NCI-H1694 treated with DMSO at 0.1 percent for 48 hours (cell line): ENCODE measurements around the gene ACTRT2.

Experiments
- DNase-seq: peaks from one replicate; lab custom pipeline; 2025; lab: John Stamatoyannopoulos, UW

The ACTRT2 gene

GRCh38 chr1:2983706-2984398 lies 37.4 kb upstream of the ACTRT2 start:
- no peak for DNase-seq

DNA sequence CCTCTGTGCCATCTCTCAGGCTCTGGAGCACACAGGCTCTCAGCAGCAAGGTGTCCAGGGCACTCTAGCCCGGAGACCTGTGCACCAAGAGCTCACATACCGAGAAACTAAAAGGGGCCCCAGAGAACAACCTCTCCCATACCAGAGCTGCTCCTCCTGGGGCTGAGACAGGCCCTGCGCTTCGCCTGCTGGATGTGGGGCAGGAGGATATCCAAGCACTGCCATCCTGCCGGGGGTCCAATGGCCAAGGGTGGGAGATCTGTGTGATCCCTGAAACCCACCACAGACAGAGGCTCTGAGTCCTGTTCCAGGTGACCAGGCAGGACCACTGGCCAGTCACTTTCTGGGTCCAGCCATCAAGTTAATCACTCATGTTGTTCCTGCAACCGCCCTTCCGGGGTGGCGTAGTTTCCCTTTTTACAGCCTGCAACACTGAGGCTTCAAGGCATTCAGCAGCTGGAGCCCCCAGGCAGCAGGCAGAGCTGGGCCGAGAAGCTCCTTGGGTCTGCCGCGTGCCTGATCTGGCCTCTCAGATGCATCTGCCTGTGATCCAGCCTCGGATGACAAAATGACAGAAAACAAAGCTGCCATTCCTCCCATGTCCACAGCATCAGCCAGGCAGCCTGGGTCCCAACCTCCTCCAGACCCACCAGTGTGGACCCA lies 36.7 kb upstream of the ACTRT2 start:
- DNase-seq: no peak

GRCh38 chr1:2985067-2985561 lies 36.2 kb upstream of the ACTRT2 start:
- no peak for DNase-seq

DNA sequence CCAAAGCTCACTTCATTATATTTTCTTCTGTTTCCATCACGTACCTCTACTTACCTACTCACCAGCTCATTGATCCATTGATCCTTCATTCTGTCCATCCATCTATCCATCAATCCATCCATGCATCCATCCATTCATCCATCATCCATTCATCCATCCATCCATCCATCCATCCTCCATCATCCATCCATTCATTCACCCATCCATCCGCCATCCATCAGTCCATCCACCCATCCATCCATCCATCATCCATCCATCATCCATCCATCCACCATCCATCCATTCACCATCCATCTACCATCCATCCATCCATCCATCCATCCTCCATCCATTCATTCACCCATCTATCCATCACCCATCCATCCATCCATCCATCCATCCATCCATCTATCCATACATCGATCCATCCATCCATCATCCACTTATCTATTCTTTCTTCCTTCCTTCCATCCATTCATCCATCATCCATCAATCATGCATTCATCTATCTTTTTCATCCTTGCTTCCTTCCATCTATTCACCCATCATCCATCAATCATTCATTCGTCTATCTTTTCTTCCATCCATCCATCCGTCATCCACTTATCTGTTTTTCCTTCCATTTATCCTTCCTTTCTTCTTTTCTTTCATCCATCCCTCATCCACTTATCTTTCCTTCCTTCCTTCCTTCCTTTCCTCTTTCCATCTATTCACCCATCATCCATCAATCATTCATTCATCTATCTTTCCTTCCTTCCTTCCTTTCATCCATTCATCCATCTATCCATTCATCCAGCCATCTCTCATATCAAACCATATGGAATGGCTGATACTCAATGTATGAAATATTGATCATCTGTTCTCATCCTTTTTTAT lies 35.3 kb upstream of the ACTRT2 start:
- DNase-seq: no peak

DNA sequence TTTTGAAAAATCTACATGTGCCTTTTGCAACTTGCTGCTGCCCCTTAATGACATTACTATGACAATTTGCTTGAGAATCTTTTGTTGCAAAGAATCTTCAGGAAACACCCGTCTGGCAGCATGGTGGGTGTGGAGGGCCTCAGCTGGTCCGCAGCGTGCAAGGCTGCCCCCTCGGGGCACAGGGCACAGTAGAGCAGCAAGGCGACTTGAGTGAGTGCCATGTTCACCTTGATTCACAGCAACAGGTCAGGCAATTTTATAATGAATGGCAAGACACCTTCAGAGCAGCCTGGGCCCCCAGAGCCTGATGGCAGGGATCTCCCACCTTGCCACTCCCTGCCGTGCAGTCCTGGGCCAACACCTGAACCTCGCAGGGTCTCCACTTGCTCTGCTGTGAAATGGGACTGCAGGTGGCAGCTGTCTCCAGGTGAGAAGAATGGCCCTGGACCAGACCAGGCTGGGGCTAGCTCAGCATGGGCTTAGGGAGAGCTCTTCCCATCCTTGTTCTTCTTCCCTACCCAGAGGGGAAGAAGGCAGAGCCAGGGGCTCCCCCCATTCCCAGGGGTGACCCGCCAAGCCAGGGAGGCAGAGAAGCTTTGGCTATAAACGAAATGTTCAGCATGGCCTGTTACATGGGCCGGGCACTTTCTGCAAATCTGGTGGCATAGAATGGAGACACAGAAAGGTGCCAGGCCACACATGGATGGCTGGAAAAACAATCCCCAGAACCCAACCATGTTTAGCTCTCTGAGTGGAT lies 34.5 kb upstream of the ACTRT2 start:
- DNase-seq: no peak

- no peak for DNase-seq
Measured at GRCh38 chr1:2987773-2988172, 33.5 kb upstream of the ACTRT2 start.

GRCh38 chr1:2988256-2988655 lies 33.0 kb upstream of the ACTRT2 start:
- no peak for DNase-seq

DNA sequence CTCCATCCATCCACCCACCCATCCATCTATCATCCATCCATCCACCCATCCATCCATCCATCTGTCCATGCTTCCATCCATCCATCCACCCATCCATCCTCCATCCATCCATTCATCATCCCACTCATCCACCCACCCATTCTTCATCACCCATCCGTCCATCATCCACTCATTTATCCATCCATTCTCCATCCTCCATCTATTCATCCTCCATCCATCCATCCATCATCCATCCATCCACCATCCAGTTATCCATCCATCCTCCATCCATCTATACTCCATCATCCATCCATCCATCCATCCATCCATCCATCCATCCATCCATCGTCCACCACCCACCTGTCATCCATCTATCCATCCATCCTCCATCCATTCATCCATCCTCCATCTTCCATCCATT lies 32.1 kb upstream of the ACTRT2 start:
- no peak for DNase-seq

DNA sequence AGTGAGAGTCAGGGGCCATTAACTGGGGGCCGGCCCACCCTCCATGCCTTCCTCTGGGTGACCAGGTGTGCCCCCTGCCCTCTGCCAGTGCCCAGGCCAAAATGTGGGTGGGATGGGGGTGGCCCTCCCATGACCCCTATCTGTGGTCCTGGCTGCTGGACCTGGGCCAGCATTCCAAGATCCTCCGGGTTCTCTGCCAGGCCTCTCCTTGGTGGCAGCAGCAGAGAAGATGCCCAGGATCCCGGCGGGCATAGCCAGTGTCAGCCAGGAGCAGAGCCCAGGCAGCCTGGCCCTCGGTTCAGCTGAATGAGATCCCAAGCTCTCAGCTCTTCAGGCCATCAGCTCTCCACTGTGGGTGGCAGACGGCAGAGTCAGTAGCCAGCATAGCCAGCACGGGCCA lies 31.3 kb upstream of the ACTRT2 start:
- DNase-seq: no peak

DNA sequence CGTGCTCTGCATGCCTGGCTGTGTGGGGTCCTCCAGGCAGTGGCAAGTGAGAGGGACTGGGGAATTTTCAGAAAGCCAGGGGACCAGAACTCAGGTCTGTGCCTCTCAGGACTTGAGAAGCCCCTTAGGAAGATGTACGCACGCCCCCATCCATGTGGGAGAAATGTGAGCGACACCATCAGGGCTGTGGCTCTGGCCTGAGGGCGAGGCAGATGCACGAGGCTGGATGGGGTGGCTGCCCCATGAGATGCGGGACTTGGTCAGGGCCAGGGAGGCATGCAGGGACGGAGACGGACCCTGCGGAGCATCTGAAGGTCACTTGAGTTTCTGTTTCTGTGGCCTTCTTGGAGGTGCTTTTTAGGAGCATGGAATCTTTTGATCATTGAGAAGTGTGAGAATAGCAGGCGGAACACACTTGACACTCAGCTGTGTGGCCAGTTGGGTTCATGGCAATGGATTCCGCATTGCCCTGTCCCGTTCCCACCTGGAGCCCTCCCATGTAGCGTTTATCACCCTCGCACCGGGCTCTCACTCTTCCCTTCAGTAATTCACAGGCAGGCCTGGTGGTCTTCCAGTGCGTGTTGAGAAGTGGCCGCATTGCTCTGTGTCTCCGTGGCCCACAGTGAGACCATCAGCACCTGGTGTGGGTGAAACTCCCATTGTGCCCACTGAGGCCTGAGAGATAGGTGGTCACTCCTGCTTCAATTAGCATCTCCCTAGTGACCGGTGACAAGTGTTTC lies 30.7 kb upstream of the ACTRT2 start:
- no peak for DNase-seq

GRCh38 chr1:2991753-2992495 lies 29.3 kb upstream of the ACTRT2 start:
- DNase-seq: no peak

DNA sequence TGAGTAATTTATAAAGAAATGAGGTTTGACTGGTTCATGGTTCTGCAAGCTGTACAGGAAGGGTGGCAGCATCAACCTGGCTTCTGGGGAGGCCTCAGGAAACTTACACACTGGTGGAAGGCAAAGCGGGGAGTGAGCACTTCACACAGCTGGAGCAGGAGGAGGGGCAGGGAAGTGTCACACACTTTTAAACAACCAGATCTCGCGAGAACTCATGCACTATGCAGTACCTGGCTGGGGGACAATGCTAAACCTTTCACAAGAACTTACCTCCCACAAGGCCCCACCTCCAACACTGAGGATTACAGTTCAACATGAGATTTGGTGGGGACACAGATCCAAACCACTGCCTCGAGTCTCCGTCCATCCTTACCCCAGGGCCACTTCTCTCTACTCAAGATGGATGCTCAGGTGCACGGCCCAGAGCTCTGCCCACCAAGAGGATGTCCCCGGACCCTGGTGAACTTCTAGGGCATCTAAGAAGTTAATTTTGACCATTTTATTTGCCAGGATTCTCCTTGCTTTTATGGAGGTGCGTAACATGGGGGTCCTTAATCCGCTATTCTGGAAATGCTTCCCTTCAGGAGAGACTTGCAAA lies 22.7 kb upstream of the ACTRT2 start:
- no peak for DNase-seq

- DNase-seq: no peak
Measured at GRCh38 chr1:2999138-2999537, 22.1 kb upstream of the ACTRT2 start.

DNA sequence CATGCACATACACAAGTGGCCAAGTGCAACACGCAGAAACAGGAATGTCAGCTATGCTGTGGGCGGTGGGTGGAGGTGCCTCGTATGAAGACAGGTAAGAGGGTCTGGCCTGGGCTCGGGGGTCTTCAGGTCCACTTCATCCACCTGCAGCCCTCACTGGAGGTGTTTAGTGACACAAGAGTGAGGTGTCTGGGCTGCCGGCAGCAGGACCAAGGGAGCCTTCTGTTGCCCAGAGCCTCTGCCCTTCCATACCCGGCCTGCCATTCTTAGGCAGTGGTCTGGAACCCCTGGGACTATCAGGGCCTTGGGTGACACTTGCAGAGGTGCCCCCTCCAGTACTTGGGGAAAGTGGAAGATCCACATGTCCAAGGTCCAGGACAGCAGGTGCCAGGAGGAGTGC lies 21.7 kb upstream of the ACTRT2 start:
- no peak for DNase-seq

- DNase-seq: no peak
Measured at GRCh38 chr1:3000214-3000613, 21.1 kb upstream of the ACTRT2 start.

DNA sequence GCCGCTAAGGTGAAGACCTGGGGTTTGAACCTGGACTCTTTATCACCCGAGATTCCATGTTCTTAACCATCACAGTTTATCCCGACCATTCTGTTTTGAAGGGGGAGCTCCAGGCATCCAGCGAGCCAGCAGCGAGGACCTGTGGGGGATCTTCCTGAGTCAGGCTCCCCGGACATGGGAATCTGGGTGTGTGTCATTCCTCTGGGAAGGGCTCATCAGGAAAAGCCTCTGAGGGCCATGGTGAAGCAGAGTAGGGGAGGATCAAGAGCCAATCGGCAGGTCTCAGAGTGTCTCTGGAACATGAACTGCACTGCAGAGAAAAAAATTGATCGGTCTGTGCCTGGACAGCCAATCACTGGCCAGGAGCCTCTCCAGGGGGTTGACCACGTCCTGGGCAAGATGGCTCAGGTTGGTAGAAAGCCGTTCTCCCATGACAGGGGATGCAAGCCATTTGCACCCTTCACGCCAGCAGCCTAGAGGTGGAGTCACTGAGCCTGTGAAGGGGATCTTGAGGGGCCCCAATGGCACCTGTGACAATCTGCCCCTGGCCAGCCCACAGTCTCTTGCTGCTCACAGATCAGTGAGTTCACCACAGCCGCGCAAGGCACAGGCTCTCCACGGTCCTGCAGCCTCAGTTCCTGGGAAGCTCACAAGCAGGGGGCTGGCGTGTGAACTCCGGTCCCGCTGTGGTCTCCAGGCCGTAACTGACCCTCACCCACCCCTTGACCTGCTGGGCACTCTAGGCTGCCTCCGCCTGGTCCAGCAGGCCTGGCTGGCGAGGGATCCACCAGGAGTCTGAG lies 20.4 kb upstream of the ACTRT2 start:
- no peak for DNase-seq

DNA sequence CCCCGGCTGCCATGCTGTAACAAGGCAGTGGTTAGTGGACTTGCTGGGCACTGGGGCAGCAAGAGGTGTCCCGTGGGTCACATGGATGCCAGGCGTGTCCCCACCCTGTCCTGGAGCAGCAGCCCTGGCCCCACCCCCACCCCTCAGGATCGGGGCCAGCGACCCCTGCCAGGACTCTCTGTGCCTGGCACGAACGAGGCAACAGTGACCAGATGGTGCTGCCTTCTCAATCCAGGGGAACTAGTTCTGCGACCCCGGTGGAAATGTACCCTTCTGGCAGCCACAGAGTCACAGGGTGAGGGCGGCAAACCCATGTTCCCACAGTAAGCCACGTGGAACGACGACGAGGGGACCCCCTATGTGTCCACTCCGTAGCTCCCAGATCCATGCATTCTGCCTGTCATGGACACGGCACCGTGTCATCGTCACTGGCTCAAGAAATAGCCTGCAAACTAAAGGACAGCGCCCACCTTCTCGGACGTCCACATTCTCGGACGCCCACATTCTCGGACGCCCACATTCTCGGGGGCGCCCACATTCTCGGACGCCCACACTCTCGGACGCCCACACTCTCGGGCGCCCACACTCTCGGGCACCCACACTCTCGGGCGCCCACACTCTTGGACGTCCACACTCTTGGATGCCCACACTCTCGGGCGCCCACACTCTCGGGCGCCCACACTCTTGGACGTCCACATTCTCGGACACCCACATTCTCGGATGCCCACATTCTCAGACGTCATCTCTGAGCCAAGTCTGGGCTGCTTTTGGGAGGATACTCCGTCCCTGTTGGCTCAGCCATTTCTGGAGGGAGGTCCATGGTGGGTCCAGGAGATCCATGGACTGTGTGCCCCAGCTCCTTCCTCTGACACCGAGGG lies 19.6 kb upstream of the ACTRT2 start:
- no peak for DNase-seq

DNA sequence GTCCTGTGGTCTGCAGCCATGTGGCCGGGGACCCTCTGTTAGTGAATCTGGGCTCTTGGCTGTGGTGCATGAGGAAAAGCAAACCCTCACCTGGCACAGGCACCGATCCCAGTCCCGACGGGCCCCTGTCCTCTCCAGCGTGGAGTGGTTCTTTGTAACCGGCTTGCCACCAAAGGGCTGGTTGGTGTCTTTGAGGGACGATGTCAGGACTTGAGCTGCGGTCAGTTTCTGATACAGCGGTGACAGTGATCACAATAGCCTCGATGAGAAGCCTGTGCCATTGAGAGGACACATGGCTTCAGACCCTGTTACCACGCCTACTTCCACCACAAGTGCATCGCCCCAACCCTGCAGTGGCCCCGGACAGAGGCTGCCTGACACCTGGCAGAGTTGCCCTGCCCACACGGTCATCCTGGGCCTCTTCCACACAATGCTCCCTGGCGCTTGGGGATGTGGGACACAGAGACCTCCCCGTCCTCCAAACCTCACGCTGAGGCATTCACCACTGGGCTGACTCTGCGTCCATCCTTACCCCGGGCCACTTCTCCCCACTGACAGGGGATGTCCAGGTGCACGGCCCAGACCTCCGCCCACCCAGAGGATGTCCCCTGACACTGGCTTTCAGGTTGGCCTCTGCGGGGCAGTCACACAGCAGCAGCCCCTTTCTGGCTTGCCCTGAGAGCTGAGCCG lies 18.8 kb upstream of the ACTRT2 start:
- DNase-seq: no peak
